Astrocyte (in vitro differentiated cells and primary cell): ENCODE measurements around the gene HOXD12. TPM values are rescaled to one million over a fixed set of nuclear protein-coding genes. Genes with fewer than 3 reads are reported as not detected.
A peak's percentile ranks its signal among the peaks of the same experiment; 100 is the strongest.

Experiments
- DNase-seq: peaks from one replicate; pipeline ENCODE4 v3.0.0-alpha.2; 2010; ENCODE audit warnings: low read depth
- FAIRE-seq: peaks from 2 replicates; lab custom pipeline; 2011; peaks lifted over from hg19 to GRCh38; lab: Jason Lieb, UNC
- H2AFZ ChIP-seq: 2 replicates; pipeline ENCODE4 v1.6.0; 2012; ENCODE audit warnings: low read depth, low read length, inconsistent platforms
- H3K27ac ChIP-seq: 2 replicates; pipeline ENCODE4 v1.5.1; 2011; ENCODE audit warnings: low read depth, low read length, inconsistent platforms
- H3K27me3 ChIP-seq: 2 replicates; pipeline ENCODE4 v1.6.0; 2011; ENCODE audit warnings: low read length, inconsistent platforms; ENCODE audit not compliant: insufficient read depth
- H3K36me3 ChIP-seq: 2 replicates; pipeline ENCODE4 v1.5.1; 2011; ENCODE audit warnings: low read length, inconsistent platforms; ENCODE audit not compliant: insufficient read depth
- H3K4me1 ChIP-seq: 2 replicates; pipeline ENCODE4 v1.5.1; 2011; ENCODE audit warnings: low read length, inconsistent platforms; ENCODE audit not compliant: insufficient read depth
- H3K4me2 ChIP-seq: 2 replicates; pipeline ENCODE4 v1.6.0; 2012; ENCODE audit warnings: low read length, inconsistent platforms
- H3K4me3 ChIP-seq: 2 replicates; pipeline ENCODE4 v1.5.1; 2011; ENCODE audit warnings: low read depth, mild to moderate bottlenecking, low read length, inconsistent platforms; ENCODE audit not compliant: insufficient read depth
- H3K79me2 ChIP-seq: 2 replicates; pipeline ENCODE4 v1.6.0; 2012; ENCODE audit warnings: mild to moderate bottlenecking, low read length, inconsistent platforms; ENCODE audit not compliant: insufficient read depth
- H3K9ac ChIP-seq: 2 replicates; pipeline ENCODE4 v1.6.0; 2012; ENCODE audit warnings: mild to moderate bottlenecking, low read length, inconsistent platforms
- H3K9me3 ChIP-seq: 2 replicates; pipeline ENCODE4 v1.5.1; 2012; ENCODE audit warnings: low read depth, mild to moderate bottlenecking, low read length, inconsistent platforms; ENCODE audit not compliant: insufficient read depth
- H4K20me1 ChIP-seq: 2 replicates; pipeline ENCODE4 v1.6.0; 2012; ENCODE audit warnings: low read length, inconsistent platforms; ENCODE audit not compliant: insufficient read depth
- H3K27ac Mint-ChIP-seq: one replicate; pipeline ENCODE4 v1.8.0; 2021; ENCODE audit warnings: mild to moderate bottlenecking, mixed read lengths; ENCODE audit not compliant: unreplicated experiment
- H3K27me3 Mint-ChIP-seq: one replicate; pipeline ENCODE4 v1.8.0; 2021; ENCODE audit warnings: low read depth, mixed read lengths; ENCODE audit not compliant: unreplicated experiment
- H3K36me3 Mint-ChIP-seq: one replicate; pipeline ENCODE4 v1.8.0; 2021; ENCODE audit warnings: low read depth, mixed read lengths; ENCODE audit not compliant: unreplicated experiment
- H3K4me1 Mint-ChIP-seq: one replicate; pipeline ENCODE4 v1.8.0; 2021; ENCODE audit warnings: low read depth, mixed read lengths; ENCODE audit not compliant: unreplicated experiment
- H3K4me3 Mint-ChIP-seq: one replicate; pipeline ENCODE4 v1.8.0; 2021; ENCODE audit warnings: mild to moderate bottlenecking, moderate library complexity, mixed read lengths; ENCODE audit not compliant: unreplicated experiment
- H3K9me3 Mint-ChIP-seq: one replicate; pipeline ENCODE4 v1.8.0; 2021; ENCODE audit warnings: mild to moderate bottlenecking, mixed read lengths; ENCODE audit not compliant: unreplicated experiment
- EZH2 ChIP-seq: IDR thresholded peaks from 2 replicates; pipeline ENCODE4 v1.6.1; 2012; ENCODE audit warnings: mild to moderate bottlenecking, low read length, inconsistent platforms; ENCODE audit not compliant: insufficient read depth
- total RNA-seq: library from RNA; stranded (reverse); gene quantifications from 2 replicates; pipeline ENCODE4 v1.2.1, GENCODE V29; 2021
- TF ChIP-seq, protein P1 (sequence below): IDR thresholded peaks from 2 replicates; pipeline ENCODE4 v1.5.1; 2011; ENCODE audit warnings: low read depth, mild to moderate bottlenecking, inconsistent platforms, low read length, moderate library complexity; ENCODE audit not compliant: insufficient read depth

Gene HOXD12
- total RNA-seq, 1 donor from 2014 or later, result not detected

DNA sequence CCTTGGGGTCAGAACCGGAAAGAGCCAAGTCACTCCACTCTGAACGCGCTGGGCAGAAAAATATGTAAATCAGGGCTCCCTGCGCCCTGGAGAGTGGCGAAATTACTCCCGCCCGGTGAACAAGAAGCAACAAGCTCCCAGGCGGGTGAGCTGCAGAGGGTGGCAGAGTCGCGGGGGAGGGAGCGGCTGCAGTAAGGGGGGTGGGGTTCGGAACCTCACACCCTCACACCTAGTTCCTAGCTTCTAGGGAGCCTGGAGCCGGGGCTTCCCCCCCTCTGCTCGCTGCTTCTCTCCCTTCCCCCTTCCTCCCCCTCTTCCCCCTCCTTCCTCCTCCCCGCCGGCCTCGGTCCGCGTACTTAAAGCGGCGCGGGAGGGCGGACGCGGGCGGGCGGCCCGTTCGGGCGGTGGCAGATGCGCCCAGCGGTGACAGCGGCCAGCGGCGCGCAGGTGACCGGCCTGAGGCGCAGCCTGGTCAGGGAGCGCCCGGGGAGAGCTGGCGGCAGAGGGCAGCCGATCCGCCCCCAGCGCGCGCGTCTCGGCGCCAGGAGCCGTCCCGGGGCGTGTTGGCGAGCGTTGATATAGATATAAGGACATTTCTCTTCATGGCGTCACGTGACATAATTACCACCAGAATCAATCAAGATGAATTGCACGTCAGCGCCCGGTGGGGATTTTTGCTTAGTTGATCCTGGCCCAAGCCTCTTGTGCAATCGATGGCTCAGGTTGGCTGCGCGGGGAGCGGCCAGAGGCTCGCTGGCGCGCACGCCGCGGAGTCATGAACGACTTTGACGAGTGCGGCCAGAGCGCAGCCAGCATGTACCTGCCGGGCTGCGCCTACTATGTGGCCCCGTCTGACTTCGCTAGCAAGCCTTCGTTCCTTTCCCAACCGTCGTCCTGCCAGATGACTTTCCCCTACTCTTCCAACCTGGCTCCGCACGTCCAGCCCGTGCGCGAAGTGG is 7.3 kb downstream of the HOXD12 start, which contains the start of gene HOXD11:
Gene HOXD11, plus strand, starts transcription at position 700 of the 959 bp plus-strand sequence. Its CDS starts 76 bp downstream, at position 776.
- H3K9ac ChIP-seq, result no peak within 1 kb of the TSS
- H3K9me3 ChIP-seq, result peaks cover 9% of the 10 kb centered on the region
- H3K27me3 ChIP-seq, result peaks cover 87% of the 10 kb centered on the region
- H3K9me3 Mint-ChIP-seq, result peaks cover 22% of the 10 kb centered on the region
- H3K4me1 Mint-ChIP-seq, result peaks cover 4% of the 10 kb centered on the region
- DNase-seq (no peak), FAIRE-seq (no peak)
- peak within 1 kb of the TSS; percentile 34 for H3K4me3 Mint-ChIP-seq
- H3K36me3 Mint-ChIP-seq, result no peaks in the 10 kb centered on the region
- TF ChIP-seq EZH2, result peak; percentile 84
- TF ChIP-seq, protein P1, sequence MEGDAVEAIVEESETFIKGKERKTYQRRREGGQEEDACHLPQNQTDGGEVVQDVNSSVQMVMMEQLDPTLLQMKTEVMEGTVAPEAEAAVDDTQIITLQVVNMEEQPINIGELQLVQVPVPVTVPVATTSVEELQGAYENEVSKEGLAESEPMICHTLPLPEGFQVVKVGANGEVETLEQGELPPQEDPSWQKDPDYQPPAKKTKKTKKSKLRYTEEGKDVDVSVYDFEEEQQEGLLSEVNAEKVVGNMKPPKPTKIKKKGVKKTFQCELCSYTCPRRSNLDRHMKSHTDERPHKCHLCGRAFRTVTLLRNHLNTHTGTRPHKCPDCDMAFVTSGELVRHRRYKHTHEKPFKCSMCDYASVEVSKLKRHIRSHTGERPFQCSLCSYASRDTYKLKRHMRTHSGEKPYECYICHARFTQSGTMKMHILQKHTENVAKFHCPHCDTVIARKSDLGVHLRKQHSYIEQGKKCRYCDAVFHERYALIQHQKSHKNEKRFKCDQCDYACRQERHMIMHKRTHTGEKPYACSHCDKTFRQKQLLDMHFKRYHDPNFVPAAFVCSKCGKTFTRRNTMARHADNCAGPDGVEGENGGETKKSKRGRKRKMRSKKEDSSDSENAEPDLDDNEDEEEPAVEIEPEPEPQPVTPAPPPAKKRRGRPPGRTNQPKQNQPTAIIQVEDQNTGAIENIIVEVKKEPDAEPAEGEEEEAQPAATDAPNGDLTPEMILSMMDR, result no peak
- no peaks in the 10 kb centered on the region for H3K36me3 ChIP-seq
- H3K4me3 ChIP-seq, result no peak within 1 kb of the TSS
- H4K20me1 ChIP-seq, result peaks cover 4% of the 10 kb centered on the region
- H2AFZ ChIP-seq, result no peak within 1 kb of the TSS
- no peaks in the 10 kb centered on the region for H3K79me2 ChIP-seq
- no peak within 1 kb of the TSS for H3K27ac ChIP-seq
- peak within 1 kb of the TSS; percentile 80 for H3K27ac Mint-ChIP-seq
- H3K4me2 ChIP-seq, result peak within 1 kb of the TSS; percentile 44
- H3K27me3 Mint-ChIP-seq, result peaks cover 82% of the 10 kb centered on the region
- no peaks in the 10 kb centered on the region for H3K4me1 ChIP-seq

DNA sequence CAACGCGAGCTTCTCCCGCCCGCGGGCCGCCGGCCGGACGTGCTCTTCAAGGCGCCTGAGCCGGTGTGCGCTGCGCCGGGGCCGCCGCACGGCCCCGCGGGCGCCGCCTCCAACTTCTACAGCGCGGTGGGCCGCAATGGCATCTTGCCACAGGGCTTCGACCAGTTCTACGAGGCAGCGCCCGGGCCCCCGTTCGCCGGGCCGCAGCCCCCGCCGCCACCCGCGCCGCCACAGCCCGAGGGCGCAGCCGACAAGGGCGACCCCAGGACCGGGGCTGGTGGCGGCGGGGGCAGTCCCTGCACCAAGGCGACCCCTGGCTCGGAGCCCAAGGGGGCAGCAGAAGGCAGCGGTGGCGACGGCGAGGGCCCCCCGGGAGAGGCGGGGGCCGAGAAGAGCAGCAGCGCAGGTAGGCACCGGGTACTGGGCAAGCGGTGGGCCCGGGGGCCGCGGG is 8.2 kb downstream of the HOXD12 start:
- Mint-ChIP-seq H3K27me3 (peaks cover 80% of the 10 kb centered on the region), H3K4me3 (no peak overlapping the region), H3K36me3 (no peaks in the 10 kb centered on the region), H3K4me1 (peaks cover 4% of the 10 kb centered on the region), H3K9me3 (peaks cover 17% of the 10 kb centered on the region), H3K27ac (no peak overlapping the region)
- DNase-seq (no peak), FAIRE-seq (no peak)
- Histone ChIP-seq H2AFZ (no peak overlapping the region), H3K4me1 (no peaks in the 10 kb centered on the region), H3K36me3 (no peaks in the 10 kb centered on the region), H3K4me2 (no peak overlapping the region), H3K27ac (no peak overlapping the region), H3K79me2 (no peaks in the 10 kb centered on the region), H4K20me1 (peaks cover 4% of the 10 kb centered on the region), H3K9me3 (peaks cover 4% of the 10 kb centered on the region), H3K9ac (no peak overlapping the region), H3K4me3 (no peak overlapping the region), H3K27me3 (peaks cover 87% of the 10 kb centered on the region)
- TF ChIP-seq, protein P1, result no peak
- TF ChIP-seq EZH2, result peak; percentile 28
